ENCODE measurements around the gene SUV39H2. TPM values are rescaled to one million over a fixed set of nuclear protein-coding genes. Genes with fewer than 3 reads are reported as not detected.

The SUV39H2 gene
- total and polyA plus RNA-seq, 10 of the 15 experiments (the other 5 are each of a cell fraction or from before 2014, with no cell fraction given): 24.3 to 41.1 (median 30.0) TPM

GRCh38 chr10:14843327-14843988 is 35.2 kb upstream of the SUV39H2 start:
- FAIRE-seq (no peak), DNase-seq (ENCODE audit: low read depth, low spot score) (no peak), ATAC-seq (no peak)
- Histone ChIP-seq H3K36me3 (ENCODE audit: control insufficient read depth in 2 of 2, insufficient read depth in 2 of 2, low read length in 1 of 2) (peaks cover 3 to 33% of the 10 kb centered on the region in 2 experiments), H3K27ac (ENCODE audit: control insufficient read depth, insufficient read depth) (no peak overlapping the region), H3K4me3 (no peak overlapping the region), H3K4me2 (ENCODE audit: control insufficient read depth, insufficient read depth) (no peak overlapping the region), H3K9me3 (replicated peaks; ENCODE audit: control insufficient read depth, insufficient read depth, low read length) (no peaks in the 10 kb centered on the region), H4K20me1 (ENCODE audit: control insufficient read depth, insufficient read depth) (0 out of 2 replicates have a peak, but pooled peaks cover 3% of the 10 kb centered on the region), H3K4me1 (ENCODE audit: control insufficient read depth, insufficient read depth, low read length) (no peaks in the 10 kb centered on the region), H3K79me2 (ENCODE audit: control insufficient read depth, insufficient read depth, low read length) (peaks cover 25% of the 10 kb centered on the region), H3K27me3 (replicated peaks in 1 of 2; ENCODE audit: control insufficient read depth in 2 of 2, insufficient read depth in 2 of 2, low read length in 1 of 2) (no peaks in the 10 kb centered on the region), H3K9ac (ENCODE audit: control insufficient read depth, insufficient read depth, low read length) (no peak overlapping the region), H2AFZ (ENCODE audit: control insufficient read depth, low read depth, low read length) (no peak overlapping the region)
- RAD21 ChIA-PET (ENCODE audit: unreplicated experiment): no interaction called here
- 97% methylated on average over 15 of the region's 15 CpGs for WGBS (ENCODE audit: insufficient coverage, insufficient replicate concordance, low lambda C conversion rate, missing lambda C conversion rate)
- SMC1A ChIA-PET (ENCODE audit: uncharacterized antibody, unreplicated experiment): interaction anchor here (0.8 to 1.4 kb wide), 3 partner anchors 46 to 306 kb away, joined by 3 to 6 read pairs (median 4); no protein-coding TSS in a partner anchor
- intact Hi-C loops (cut with micrococcal nuclease; ENCODE audit: unreplicated experiment) (no loop called here), in situ Hi-C loops (cut with MboI) (no loop called here)
- CTCF ChIA-PET: interaction anchor here (0.7 to 0.9 kb wide), 2 partner anchors 14 to 699 kb away, joined by 3 read pairs; no protein-coding TSS in a partner anchor
- BruUV-seq (replicated peaks): TSS peak; percentile 0
- POLR2A ChIA-PET: no interaction called here
- TF ChIP-seq ZBTB40 (IDR thresholded peaks at IDR 0.05; ENCODE audit: borderline replicate concordance) (no peak), ZNF687 (IDR thresholded peaks at IDR 0.05) (no peak), LARP7 (IDR thresholded peaks at IDR 0.05) (no peak), EGR1 (IDR thresholded peaks at IDR 0.05; ENCODE audit: borderline replicate concordance in 1 of 2, low read depth in 2 of 2, low read length in 2 of 2) (no peak), RELB (IDR thresholded peaks at IDR 0.05; ENCODE audit: low read depth) (no peak), HDGF (IDR thresholded peaks at IDR 0.05) (no peak), ZSCAN29 (IDR thresholded peaks at IDR 0.05) (no peak), ZNF207 (IDR thresholded peaks at IDR 0.05; ENCODE audit: borderline replicate concordance) (no peak), NKRF (conservative IDR thresholded peaks at IDR 0.05) (no peak), SPI1 (IDR thresholded peaks at IDR 0.05; ENCODE audit: borderline replicate concordance, insufficient read depth, low read depth, low read length) (no peak), CREM (IDR thresholded peaks at IDR 0.05; ENCODE audit: low read depth) (no peak)

All from GM12878 (cell line).